Stimulated activated CD4-positive, alpha-beta T cell treated with anti-CD3 and anti-CD28 coated beads, Interleukin-1b, Interleukin-23, amount 100 ng/mL, for 48 hours (primary cell): ENCODE data around the gene S100A3.
"Not testable (repeated sequence)": the region's sequence is repeated elsewhere in the genome, so short reads cannot be mapped to it uniquely, and the experiment has no call there.

Source experiments
- DNase-seq: peaks from one replicate; pipeline ENCODE4 v3.0.0-alpha.2; 2020

Gene S100A3

DNA sequence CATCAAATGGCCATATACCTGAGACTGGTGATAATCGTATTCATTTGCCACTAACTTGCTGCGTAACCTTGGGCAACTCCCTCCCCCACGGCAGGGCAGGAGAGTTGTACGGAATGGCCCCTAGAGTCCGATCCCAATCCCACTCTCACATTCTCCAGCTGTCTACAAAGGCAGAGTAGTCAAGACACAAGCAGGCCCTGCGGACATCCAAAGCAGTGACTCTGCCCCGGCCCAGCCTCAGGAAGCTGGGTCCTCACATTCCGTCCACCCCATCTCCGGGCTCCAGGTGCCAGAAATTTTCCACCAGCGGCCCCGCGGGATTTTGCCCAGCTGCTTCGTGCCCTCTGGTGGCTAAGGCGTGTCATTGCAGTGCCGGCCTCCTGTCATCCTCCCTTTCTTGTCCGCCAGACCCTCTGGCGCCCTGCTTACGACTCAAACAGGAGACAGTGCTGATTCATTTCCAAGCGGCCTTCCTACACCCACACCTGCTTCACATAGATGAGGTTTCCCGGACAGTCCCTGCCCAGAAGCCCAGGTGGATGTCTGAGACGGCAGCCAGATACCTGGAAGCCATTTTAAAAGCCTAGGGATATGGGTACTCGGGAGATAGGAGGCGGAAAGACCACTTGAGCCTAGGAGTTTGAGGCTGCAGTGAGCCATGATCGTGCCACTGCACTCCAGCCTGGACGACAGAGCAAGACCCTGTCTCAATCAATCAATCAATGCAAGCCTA, 19.5 kb upstream of the S100A3 start:
- DNase-seq: peak; percentile 89

DNA sequence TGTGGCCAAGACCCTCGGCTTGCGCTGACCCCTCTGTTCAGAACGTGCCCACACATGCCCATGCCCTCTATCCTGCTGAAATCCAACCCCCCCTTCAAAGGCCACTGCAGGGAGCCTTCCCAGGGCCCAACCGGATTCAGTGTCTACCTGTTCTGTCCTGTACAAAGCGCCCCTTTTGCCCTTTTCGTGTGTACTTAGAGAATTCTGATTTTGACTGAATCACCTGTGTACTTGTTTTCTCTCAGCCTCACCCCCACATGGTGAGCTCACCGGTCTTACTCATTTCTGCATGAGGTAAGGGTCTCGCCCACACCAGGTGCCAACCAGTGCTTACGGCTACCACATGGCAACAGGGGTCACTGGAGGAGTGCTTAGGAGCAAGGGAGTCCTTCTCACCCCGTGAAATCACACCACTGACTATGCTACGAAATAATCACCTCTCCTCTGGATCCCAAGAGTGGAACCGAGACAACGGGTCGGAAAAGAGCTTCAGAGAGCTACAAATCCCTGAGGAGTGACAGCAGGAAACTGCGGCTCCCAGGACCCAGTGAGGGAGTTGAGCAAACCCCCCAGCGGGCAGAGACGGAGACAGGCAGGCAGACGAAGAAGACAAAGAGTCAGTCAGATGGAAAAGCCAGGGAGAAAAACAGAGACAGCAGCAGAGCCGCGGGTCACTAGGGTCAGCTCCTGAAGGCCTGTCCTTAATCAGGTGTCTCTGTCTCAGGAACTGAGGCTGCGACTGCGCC, 18.7 kb upstream of the S100A3 start:
- DNase-seq: peak; percentile 86

DNA sequence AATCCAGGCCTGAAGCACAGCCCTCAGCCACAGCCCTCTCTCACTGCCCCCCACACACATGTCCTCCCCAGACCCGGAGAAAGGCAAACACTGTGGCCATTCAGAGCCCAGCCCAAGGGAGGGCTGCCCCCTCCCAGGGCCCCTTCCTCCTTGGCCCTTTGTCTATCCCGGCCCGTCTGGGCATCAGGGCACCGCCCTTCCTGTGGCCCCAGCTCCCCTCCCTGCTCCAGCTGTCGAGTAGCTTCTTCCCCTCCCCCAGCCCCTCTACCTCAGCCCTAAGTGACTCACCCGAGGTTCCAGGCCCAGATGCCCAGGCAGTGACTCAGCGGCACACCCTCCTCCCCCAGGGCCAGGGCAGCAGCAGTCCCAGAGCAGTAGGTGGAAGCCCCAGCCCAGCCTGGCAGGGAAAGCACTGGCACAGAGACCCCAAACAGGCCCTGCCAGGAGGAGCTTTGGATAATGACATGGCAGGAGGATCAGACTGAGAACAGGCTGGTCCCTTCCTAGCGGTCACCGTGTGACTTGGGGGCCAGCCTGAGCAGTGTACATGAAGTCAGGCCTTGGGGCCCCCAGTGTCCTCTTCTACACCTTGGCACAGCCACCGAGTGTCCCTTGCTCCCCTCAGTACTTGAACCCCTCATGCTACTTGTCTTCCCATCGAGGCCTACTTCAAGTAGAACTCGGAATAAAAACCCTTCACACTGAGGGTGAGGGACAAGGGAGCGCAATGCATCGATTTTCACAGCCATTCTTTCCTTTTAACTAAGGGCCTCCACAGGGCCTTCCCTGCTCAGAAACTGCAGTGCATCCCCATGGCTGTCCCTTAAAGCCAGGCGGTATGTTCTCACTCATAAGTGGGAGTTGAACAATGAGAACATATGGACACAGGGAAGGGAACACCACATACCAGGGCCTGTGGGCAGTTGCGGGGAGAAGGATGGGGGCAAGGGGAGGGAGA, 17.6 kb upstream of the S100A3 start:
- peak; percentile 94 for DNase-seq

DNA sequence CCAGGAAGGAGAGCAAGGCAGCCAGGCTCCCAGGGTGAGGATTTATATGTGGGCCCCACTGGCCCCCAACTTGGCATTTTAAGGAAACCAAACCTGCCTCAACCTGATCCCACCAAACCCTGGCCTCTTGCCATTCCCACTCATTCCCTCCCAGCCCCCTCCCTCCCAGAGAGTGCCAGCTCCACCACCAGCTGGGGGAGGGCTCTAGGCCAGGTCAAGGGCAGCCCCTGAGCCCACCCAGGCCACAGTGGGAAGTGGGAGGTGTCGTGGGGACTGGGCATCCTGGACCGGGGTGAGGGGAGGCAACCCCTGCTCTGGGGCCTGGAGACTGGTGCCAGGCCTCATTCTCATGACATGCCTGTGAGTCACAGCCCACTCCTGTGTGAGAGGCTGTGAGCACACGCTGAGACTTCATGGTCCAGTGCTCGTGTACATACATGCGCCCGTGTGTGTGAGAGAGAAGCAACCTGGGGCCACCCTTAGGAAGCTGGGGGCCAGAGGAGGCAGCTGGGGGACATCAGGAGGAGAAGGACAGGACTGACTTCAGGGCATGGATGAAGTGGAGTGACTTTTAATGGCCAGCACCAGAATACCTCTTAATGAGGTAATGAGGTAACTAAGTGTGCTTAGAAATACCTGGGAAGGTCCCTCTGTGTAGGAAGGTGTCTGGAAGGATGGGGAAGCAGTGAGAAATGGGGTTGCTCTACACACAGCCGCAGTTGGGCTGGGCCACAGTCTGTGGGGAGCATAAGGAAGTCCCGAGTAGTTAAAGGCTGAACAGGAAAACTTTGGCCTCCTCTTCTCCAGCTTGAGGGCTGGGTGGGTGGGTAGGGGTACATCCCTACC, 16.7 kb upstream of the S100A3 start, which contains the start of gene S100A2:
TSS of gene S100A2 (minus strand) at position 316 of the 846 bp plus-strand sequence. CDS start 1,967 bp downstream, outside the sequence.
- peak; percentile 77 for DNase-seq

DNA sequence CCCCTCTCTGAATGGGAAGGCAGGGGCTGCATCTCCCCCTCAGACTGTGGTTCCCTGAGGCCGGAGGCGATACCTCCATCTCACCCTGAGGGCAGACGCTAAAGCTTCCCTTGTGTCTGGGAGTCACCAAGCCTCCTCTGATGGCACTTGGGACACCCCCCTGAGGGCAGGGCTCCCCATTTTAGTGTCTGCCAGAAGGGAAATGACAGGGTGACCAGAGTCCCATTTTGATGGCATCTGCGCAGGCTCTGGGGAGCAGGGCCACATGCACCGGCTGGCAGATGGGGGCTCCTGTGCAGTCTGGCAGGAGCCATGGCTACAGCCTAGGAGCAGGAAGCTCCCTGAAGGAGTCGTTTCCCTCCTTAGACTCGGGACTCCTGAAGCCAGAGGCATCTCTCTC, 14.9 kb upstream of the S100A3 start:
- no peak for DNase-seq

DNA sequence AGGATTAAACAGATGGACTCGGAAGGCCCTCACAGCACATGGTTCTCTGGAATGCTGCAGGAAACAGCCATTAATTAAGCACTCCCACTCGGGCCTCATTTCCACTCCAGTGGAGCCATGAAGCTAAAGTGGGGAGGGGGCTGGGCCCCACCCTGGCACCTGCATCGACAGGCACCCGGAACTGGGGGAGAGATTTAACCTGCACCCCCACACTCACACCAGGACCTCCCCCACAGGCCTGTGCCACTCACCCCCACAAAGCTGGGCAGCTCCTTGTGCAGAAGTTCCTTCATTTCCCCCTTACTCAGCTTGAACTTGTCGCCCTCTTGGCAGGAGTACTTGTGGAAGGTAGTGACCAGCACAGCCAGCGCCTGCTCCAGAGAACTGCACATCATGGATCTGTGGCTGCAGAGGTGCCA, 14.4 kb upstream of the S100A3 start:
- DNase-seq: no peak

DNA sequence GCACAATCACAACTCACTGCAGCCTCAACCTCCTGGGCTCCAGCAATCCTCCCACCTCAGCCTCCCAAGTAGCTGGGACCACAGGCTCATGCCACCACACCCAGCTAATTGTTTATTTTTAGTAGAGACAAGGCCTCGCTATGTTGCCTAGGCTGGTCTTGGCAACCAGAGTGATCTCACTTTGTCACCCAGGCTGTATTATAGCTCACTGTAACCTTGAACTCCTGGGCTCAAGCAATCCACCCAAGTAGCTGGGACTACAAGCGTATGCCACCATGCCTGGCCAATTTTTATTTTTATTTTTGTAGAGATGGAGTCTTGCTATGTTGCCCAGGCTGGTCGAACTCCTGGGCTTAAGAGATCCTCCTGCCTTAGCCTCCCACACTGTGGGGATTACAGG, 13.0 kb upstream of the S100A3 start:
- DNase-seq: not testable (repeated sequence)

DNA sequence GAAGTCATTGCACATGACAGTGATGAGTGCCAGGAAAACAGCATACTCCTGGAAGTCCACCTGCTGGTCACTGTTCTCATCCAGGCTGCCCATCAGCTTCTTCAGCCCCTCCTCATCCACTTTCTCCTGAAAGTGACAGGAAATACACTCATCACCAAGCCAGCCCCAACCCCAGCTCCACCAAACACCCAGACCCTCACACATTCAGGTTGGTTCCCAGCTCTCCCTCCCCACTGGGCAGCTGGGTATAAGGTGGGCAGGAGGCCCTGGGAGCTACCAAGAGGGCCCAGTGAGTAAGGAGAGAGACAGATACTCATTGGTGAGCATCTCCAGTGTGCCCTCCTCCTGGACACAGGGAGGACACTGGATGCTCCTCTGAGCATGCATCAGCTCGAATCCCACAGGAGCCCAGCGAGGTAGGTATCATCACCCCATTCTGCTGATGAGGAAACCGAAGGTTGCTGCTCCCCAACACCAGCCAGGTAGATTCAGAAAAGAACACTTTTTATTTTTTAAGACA, 12.5 kb upstream of the S100A3 start:
- DNase-seq: no peak

DNA sequence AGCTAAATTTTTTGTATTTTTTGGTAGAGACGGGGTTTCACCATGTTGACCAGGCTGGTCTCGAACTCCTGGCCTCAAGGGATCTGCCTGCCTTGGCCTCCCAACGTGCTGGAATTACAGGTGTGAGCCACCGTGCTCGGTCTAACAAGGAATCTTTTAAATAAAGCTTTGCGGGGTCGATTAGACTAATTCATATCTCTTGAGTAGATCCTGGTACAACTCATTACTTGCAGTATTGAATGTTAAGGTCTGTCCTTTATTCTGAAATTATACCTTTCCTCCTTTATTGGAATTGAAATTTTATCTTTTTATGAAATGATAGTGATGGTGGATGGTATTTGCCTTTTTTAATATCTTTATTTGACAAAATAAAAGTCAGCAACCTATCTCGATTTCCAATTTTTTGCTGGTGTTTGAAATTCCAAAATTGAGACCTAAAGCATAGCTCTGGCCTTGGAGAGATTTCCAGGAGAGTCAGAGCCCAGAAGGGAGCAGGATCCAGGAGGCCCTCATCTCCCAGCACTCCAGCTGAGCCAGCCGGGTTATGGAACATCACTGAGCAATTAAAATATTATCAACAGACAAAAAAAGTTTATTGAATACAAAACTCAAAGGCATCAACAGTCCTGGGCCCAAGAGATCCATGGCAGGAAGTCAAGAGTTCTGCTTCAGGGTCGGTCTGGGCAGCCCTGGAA, 11.9 kb upstream of the S100A3 start:
- DNase-seq: no peak

DNA sequence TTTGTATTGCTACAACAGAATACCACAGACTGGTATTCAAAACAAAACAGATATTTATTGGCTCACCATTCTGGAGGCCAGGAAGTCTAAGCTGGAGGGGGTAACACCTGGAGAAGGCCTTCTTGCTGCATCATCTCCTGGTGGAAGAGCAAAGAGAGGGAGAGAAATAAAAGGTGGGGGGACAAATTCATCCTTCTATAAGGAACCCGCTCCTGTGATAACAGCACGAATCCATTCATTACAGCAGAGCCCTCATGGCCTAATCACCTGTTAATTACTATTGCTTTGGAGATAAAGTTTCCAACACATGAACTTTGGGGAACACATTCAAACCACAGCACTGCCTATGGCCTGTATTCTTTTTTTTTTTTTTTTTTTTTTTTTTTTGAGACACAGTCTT, 11.2 kb upstream of the S100A3 start:
- no peak for DNase-seq

DNA sequence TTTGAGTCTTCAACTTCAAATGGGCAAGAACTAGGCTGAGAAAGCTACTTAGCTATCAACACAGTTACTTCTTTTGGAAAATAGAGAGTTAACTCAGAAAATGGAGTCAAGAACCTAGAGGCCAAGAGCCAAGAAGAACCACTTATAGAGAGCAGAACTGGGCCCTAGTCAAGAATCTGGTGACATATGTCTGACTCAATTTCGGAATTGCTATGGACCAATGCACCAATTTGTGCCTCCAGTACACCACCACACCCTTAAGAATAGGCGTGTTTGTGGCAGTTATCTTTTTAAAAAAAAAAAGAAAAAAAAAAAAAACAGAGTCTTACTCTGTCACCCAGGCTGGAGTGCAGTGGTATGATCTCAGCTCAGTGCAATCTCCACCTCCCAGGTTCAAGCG, 8.8 kb upstream of the S100A3 start:
- no peak for DNase-seq

DNA sequence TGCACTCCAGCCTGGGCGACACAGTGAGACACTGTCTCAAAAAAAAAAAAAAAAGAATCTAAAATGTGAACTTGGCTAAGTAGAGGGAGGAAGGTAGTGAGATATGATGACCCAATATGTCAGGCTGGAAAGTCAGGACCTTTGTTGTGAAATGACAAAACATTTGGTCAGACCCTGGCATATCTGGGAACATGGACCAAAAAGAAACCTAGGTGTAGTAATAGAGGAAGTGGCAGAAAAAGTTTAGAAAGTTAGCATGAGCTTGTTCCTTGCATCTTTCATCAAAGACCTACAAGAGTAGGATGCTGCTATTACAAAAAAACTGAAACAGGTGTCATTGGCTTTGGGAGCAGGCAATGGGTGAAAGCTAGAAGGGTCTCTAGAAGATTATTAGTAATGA, 7.3 kb upstream of the S100A3 start:
- no peak for DNase-seq

DNA sequence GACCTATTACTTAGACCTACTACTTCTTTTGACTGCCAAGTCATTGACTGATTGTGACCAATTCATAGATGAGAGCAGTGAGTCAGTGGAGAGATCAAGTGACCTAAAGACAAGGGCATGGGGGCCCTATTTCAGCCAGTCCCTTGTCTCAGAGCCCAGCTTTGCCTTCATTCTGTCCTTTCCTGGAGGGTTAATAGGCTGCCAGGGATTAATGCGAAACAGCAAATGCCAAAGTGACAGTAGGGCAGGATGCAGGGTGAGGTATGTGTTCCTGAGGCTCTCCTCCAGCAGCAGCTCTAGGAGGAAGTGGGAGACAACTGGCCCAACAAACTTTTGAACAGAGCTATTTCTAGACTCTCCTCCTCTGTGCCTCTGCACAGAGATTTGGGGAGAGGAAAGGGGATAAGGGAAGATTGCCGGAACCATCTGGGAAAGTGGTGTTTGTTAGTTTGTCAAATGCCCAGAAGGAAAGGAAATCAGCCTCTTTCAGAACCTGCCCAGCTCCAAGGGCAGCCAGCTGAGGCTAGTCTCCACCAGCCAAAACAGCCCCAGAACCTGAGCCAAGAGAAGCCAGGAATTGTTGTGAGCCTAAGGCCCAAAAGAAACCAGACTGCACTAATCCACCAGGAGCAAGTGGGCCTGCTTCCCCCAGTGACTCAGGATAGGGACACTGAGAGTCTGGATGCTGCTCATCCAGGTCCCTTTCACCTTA, 4.9 kb upstream of the S100A3 start:
- no peak for DNase-seq

DNA sequence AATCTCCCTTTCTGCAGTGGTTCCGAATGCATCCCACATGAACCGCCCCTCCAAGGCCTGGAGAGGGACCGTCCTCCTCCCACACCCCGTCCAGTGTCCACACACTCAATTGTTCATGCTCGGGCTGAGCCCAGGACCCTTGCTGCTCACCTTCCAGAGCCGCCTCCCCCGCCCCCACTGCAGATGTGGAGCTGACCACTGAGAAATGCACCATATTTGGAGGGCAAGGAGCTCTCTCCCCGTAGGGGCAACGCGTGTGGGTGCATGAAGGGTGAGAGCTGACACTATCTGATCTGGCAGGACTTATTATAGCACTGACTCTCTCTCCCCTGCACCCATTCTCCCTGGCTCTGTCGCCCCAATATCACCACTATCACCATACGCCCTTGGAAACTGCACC, 4.0 kb upstream of the S100A3 start:
- no peak for DNase-seq

DNA sequence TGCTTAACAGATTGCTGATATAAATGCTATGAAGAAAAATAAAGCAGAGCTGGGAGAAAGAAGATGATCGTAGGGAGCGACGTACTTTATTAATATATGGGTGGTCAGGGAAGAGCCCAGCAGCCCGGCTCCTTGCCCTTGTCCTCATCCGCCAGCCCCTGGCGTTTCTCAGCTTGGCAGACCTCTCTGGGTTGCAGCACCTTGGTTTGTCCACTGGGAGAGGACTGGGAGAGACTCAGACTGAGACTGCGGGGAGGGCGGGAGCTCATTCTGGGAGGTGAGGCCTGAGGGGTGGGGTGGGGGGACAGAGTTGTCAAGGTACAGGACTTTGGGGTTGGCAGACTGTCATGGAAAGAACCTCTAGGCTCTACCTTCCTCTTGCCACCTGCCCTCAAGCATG, 3.3 kb upstream of the S100A3 start:
- DNase-seq: no peak

DNA sequence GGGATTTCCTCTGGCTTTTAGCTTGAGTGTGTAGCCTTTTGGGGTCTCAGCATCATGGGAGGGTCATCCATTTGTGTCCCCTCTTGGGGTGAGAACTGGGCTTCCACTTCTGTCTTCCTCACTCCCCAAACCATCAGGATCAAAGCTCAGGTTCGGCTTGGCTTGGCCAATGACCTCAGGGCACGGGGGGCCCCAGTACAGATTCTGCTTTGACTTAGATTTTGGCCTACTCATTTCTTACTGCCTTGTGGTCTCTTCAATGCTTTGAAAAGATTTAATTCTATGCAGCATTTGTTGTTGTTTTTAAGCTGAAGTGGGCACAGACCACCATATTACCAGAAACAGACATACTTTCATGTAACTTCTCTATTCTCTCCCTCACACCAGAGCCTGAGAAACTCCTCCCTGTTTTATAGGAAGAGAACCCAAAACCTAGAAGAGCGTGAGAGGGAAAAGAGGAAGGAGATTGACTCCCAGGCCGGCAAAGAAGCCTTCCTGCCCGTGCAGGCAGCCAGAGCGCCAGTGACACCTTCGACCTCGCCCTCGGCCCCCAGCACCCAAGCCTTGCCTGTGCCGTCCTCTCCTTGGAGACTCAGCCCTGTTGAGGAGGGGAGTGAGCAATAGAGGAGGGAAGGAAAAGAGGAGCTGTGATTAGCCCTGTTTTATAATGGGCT, 1.9 kb upstream of the S100A3 start:
- no peak for DNase-seq

DNA sequence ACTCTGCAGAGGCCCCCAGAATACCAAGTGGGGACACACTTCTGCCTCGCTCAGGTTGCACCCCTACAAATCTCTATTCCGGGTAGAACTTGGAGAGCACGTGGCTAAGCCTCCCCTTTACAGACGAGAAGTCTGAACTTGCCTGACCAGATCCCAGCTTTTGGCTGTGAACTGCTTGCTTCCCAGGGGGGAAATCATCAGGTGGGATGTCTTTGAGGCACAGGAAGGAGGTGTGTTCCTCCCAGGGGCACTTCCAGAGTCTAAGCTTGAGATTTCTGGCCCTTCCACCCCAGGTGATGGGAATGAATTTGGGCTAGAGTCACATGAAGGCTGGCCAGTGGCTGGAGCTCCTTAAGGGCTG, 1.3 kb upstream of the S100A3 start:
- DNase-seq: no peak

DNA sequence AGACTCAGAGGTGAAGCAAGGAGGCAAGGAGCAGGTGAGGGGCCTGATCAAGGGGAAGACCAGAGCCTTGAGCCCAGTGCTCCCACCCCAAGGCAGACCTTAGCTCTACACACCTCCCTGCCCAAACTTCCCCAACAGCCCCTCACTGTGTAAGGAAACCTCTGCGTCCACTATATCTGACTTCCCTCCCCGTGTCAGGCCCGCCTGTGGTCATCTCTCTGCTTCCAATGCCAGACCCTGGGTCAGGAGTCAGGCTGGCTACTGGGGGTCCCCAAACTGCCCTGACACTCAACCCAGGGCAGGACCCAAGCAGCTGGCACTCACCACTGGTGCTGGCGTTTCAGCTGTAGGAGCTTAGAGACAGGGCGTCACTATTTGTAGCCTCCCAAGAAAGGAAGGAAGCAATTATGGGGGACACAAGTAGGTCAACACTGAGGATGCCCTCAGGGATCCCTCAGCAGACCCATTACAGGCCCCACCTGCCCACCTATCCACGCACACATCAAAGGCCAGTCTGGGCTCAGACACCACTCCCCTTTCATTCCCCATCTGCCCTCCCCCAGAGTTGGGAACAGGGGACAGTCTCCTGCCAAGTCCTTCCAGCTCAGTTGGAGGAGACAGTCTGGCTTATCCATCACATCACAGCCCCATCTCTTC, 811 bp upstream of the S100A3 start:
- DNase-seq: no peak
